GM18867 (cell line): ENCODE results near the gene AVEN.
"Not testable (repeated sequence)": the region's sequence is repeated elsewhere in the genome, so short reads cannot be mapped to it uniquely, and the experiment has no call there.

ENCODE experiments used
- ATAC-seq: cut with Tn5 transposase; IDR thresholded peaks from one replicate; pipeline ENCODE4 v1.9.1; 2021; ENCODE audit warnings: mild to moderate bottlenecking, moderate library complexity; ENCODE audit not compliant: unreplicated experiment

The AVEN gene

DNA sequence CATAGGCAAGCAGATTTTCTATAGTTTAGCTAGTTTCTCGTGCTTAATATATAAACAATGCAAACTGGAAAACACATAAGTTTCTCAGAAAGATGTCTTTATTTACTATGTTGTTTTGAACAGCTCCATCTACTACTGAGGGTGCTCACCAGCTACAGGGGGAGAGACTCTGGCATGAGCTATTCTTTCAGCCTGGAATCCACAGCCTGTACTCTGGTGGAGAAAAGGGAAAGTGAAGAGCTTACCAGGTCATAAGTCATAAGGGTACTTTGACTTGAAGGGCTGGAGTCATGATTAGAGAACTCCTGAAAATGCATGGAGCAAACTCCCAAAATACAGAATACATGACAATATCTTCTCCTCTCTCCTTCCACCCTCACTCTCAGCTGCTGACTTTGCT lies 4.4 kb upstream of the AVEN start:
- no peak for ATAC-seq

DNA sequence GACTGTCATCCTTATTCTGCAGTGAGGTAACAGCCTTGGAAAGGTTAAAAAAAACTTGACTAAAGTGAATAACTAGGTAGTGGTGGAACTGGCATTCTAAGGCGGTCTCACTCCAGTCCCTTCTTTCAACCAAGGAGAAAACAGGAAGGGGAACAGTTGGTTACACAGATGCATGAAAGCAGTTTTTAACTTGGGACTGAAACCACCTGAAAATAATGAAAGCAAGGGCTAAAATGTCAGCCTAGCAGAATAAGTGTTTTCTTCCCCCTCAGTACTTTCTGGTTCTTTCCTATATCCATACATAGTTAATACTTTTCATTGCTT lies 748 bp upstream of the AVEN start:
- no peak for ATAC-seq

DNA sequence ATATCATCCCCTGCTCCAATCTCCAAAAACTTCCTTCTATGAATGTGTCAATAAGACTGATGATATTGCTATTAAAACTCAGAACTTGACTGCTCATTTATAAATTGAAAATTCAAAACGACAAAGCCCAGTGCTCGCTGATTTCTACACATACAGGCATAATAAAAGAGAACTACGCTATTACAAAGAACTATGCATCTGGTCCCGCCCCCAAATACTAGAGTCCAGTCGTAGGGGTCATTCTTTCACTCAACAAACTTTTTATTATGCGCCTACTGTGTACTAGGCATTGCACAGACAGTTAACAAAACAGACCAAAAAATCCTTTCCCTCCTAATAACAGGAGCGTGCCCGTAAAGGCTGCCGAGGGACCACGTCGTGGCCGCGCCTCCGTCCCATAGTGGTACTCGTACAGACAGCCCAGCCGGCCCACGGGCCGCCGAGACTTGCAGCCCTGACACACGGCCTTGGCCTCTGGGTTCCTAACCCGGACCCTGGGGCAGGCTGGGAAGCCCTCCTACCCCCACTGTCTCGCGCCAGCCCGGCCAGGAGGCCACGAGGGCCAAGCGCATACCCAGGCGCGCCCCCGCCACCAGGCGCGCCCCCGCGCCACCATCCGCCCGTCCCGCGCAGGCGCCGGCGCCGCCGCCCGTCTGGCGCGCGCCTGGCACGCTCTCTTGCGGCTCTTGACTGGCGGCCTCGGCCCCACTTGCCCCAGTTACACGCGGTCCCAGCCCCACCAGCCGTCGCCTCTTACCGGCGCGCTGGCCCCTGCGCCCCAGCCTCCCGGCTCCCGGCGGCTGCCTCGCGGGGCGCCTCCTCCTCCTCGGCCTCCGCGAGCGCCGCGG lies 757 bp downstream of the AVEN start:
- ATAC-seq = peak; percentile 76

GRCh38 chr15:34031987-34032760 lies 6.8 kb downstream of the AVEN start:
- no peak for ATAC-seq

GRCh38 chr15:34027606-34028005 lies 11.4 kb downstream of the AVEN start:
- no peak for ATAC-seq

GRCh38 chr15:34025252-34025651 lies 13.8 kb downstream of the AVEN start:
- ATAC-seq = no peak

- no peak for ATAC-seq
Observed at GRCh38 chr15:34023907-34024306, 15.1 kb downstream of the AVEN start.

- ATAC-seq = no peak
Observed at GRCh38 chr15:34019369-34019990, 19.5 kb downstream of the AVEN start.

DNA sequence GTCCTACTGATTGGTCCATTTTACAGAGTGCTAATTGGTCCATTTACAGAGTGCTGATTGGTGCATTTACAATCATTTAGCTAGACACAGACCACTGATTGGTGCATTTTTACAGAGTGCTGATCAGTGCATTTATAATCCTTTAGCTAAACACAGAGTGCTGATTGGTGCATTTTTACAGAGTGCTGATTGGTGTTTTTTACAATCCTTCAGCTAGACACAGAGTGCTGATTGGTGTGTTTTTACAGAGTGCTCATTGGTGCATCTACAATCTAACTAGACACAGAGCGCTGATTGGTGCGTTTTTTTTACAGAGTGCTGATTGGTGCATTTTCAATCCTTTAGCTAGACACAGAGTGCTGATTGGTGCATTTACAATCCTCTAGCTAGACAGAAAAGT lies 20.3 kb downstream of the AVEN start:
- not testable (repeated sequence) for ATAC-seq

DNA sequence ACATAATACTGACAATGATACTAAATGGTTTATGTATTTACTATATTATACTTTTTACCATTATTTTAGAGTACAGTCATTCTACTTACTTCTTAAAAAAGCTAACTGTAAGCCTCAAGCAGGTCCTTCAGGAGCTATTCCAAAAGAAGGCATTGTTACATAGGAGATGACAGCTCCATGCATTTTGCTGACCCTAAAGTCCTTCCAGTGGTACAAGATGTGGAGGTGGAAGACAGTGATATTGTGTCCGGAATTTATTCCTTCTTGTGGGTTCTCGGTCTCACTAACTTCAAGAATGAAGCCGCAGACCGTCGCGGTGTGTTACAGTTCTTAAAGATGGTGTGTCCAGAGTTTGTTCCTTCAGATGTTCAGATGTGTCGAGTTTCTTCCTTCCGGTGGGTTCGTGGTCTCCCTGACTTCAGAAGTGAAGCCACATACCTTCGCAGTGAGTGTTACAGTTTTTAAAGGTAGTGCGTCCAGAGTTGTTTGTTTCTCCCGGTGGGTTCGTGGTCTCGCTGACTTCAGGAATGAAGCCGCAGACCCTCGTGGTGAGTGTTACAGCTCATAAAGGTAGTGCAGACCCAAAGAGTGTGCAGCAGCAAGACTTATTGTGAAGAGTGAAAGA lies 20.9 kb downstream of the AVEN start:
- ATAC-seq = no peak

DNA sequence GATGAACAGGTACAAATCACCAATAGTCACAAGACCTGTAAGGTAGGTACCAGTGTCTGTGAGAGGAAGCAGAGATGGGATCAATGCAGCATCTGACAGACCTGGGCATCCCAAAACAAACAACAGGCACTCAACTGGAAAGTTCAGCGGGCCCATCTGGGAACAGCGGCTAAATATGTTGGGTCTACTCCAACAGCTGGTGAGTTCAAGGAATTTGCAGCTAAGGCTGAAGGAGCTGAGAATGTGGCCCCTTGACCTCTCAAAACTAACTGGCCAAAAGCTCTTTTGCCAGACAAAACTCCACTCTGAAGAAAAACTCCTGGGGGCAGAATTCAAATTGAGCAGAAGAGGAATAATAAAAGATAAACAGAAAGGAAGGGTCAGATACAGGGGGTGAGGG lies 24.4 kb downstream of the AVEN start:
- ATAC-seq = no peak

GRCh38 chr15:34013746-34014145 lies 25.3 kb downstream of the AVEN start:
- ATAC-seq = no peak

- ATAC-seq = no peak
Observed at GRCh38 chr15:34012461-34013028, 26.5 kb downstream of the AVEN start.

DNA sequence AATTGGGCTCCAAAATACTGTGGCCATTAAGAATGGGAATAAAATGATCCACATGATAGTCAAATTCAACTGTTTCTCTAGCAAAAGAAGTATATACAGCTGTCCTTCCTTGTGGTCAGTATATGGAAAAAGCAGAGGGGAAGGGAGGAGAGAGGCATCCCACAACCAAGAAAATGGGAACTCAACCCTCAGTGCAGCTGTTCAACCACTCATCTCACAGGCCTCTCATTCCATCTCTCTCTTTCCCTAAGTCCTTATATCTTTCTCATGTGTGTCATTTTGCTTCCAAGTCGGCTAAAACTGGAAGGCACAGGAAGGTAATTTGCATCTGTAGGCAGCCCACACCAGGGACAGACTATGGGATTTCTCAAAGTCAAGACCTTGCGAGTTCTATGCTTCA lies 27.5 kb downstream of the AVEN start:
- no peak for ATAC-seq

- no peak for ATAC-seq
Observed at GRCh38 chr15:34010921-34011320, 28.1 kb downstream of the AVEN start.

DNA sequence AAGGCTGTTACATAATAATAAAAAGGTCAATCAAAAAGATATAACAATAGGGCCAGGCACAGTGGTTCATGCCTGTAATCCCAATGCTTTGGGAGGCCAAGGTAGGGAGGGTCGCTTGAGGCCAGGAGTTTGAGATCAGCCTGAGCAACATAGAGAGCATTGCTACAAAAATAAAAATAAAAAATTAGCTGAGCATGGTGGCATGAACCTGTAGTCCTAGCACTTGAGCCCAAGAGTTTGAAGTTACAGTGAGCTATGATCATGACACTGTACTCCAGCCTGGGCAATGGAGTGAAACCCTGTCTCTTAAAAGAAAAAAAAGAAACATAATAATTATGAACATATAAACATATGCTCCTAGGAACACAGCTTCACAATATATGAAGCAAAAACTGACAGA lies 29.3 kb downstream of the AVEN start:
- no peak for ATAC-seq

GRCh38 chr15:34006381-34006780 lies 32.6 kb downstream of the AVEN start:
- ATAC-seq = no peak

DNA sequence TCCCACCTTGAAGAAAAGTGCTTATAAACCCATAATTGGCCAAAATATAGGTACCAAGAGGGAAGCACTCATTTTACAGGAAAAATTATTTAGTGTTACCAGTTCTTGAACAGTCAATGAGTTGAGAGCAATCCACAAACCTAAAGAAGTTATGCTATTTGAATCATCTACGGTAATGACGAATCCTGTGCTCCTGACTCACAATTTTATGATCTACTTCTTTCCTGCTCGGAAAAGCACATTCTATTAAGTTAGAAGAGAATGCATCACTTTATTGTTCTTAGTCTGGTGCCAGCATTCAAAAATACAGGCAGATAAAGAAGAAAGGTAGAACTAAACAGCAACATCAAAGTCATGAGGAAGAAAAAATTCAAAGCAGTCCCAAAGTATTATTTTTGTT lies 37.5 kb downstream of the AVEN start:
- ATAC-seq = no peak

DNA sequence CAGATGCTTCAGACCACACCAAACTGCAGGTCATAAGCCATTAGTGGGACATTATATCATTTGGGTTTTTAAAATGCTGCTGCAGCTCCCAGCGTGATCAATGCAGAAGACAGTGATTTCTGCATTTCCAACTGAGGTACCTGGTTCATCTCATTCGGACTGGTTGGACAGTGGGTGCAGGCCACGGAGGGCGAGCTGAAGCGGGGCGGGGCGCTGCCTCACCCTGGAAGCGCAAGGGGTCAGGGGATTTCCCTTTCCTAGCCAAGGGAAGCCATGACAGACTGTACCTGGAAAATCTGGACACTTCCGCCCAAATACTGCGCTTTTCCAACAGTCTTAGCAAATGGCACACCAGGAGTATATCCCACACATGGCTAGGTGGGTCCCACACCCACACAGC lies 43.3 kb downstream of the AVEN start:
- ATAC-seq = not testable (repeated sequence)

GRCh38 chr15:33994005-33994615 lies 44.9 kb downstream of the AVEN start:
- no peak for ATAC-seq

- ATAC-seq = no peak
Observed at GRCh38 chr15:33988384-33988783, 50.6 kb downstream of the AVEN start.
